ENCODE results near the gene NFIX. TPM values are rescaled to one million over a fixed set of nuclear protein-coding genes. Genes with fewer than 3 reads are reported as not detected.

Gene NFIX
- total and polyA plus RNA-seq, 9 of the 15 experiments (the other 6 are each of a cell fraction or from before 2014, with no cell fraction given), result 0.28 to 26.8 (median 5.4) TPM

- TF ChIP-seq ZBTB40 (IDR thresholded peaks at IDR 0.05) (0 out of 2 replicates have a peak, but pooled peaks have one; percentile 35), ZBTB40 (CRISPR knock-in tag; IDR thresholded peaks at IDR 0.05) (no peak), KDM1A (IDR thresholded peaks at IDR 0.05) (peak in 1 of 2 experiments; percentile 13; a peak in 1 of 4 replicates), THRB (CRISPR knock-in tag; conservative IDR thresholded peaks at IDR 0.05) (no peak), CBX5 (IDR thresholded peaks at IDR 0.05; ENCODE audit: borderline replicate concordance, low read depth) (no peak), THRAP3 (IDR thresholded peaks at IDR 0.05; ENCODE audit: borderline replicate concordance) (peak; percentile 29; the same call in 1 of the 2 replicates), RBFOX2 (IDR thresholded peaks at IDR 0.05; ENCODE audit: low read depth, low read length) (no peak), ILK (tag; IDR thresholded peaks at IDR 0.05; ENCODE audit: borderline replicate concordance, low read depth) (no peak), ADNP (tag; IDR thresholded peaks at IDR 0.05) (no peak), MED1 (CRISPR knock-in tag; IDR thresholded peaks at IDR 0.05; ENCODE audit: borderline replicate concordance) (no peak), ZNF740 (CRISPR knock-in tag; IDR thresholded peaks at IDR 0.05) (no peak), ZNF740 (tag; IDR thresholded peaks at IDR 0.05) (no peak), ZNF445 (CRISPR knock-in tag; IDR thresholded peaks at IDR 0.05; ENCODE audit: low read depth) (no peak), ZNF699 (CRISPR knock-in tag; IDR thresholded peaks at IDR 0.05; ENCODE audit: insufficient replicate concordance) (no peak), KLF16 (IDR thresholded peaks at IDR 0.05) (no peak), HMBOX1 (IDR thresholded peaks at IDR 0.05) (no peak)
Observed at GRCh38 chr19:12946731-12947496, 48.4 kb upstream of the NFIX start (continued).
